DND-41 (cell line): Measurements from ENCODE around the gene NAA30.

Source experiments
- ATAC-seq: fragments of 200-7000 bp; cut with Tn5 transposase; 3 replicates; pipeline ENCODE4 v1.9.1; 2021; ENCODE audit warnings: low read depth; ENCODE audit not compliant: insufficient read depth
- DNase-seq: peaks from one replicate; pipeline ENCODE4 v3.0.0-alpha.2; 2020
- H2AFZ ChIP-seq: 2 replicates; pipeline ENCODE4 v1.6.0; 2012; ENCODE audit warnings: low read depth, low read length
- H3K27ac ChIP-seq: 2 replicates; pipeline ENCODE4 v1.5.1; 2012; ENCODE audit warnings: low read length, inconsistent platforms
- H3K27me3 ChIP-seq: fragments of 200-600 bp; sonication (generic); 2 replicates; pipeline ENCODE4 v1.6.0; 2012; ENCODE audit warnings: low read length, mild to moderate bottlenecking, inconsistent platforms; ENCODE audit not compliant: insufficient read depth, poor library complexity
- H3K36me3 ChIP-seq: 2 replicates; pipeline ENCODE4 v1.5.1; 2012; ENCODE audit warnings: low read length, inconsistent platforms; ENCODE audit not compliant: insufficient read depth
- H3K4me1 ChIP-seq: 2 replicates; pipeline ENCODE4 v1.5.1; 2012; ENCODE audit warnings: mild to moderate bottlenecking, low read length; ENCODE audit not compliant: insufficient read depth
- H3K4me2 ChIP-seq: 2 replicates; pipeline ENCODE4 v1.6.0; 2012; ENCODE audit warnings: mild to moderate bottlenecking, moderate library complexity, low read length, inconsistent platforms; ENCODE audit not compliant: insufficient read depth
- H3K4me3 ChIP-seq, 2 experiments: fragments of 200-600 bp in 1 of 2; shearing (Covaris generic) in 1 of 2; 2 replicates each; pipeline ENCODE4 v1.5.1; 2012 to 2016; ENCODE audit warnings: inconsistent platforms in 2 of 2, low read length in 2 of 2, mild to moderate bottlenecking in 2 of 2, low read depth in 1 of 2, moderate library complexity in 1 of 2
- H3K79me2 ChIP-seq: 2 replicates; pipeline ENCODE4 v1.6.0; 2012; ENCODE audit warnings: low read length, inconsistent platforms; ENCODE audit not compliant: insufficient read depth
- H3K9ac ChIP-seq: 2 replicates; pipeline ENCODE4 v1.6.0; 2012; ENCODE audit warnings: low read depth, mild to moderate bottlenecking, inconsistent platforms, low read length, moderate library complexity
- H3K9me3 ChIP-seq: 2 replicates; pipeline ENCODE4 v1.5.1; 2012; ENCODE audit warnings: low read length, moderate library complexity, mild to moderate bottlenecking, inconsistent platforms; ENCODE audit not compliant: insufficient read depth, severe bottlenecking
- H4K20me1 ChIP-seq: 2 replicates; pipeline ENCODE4 v1.6.0; 2012; ENCODE audit warnings: low read length; ENCODE audit not compliant: insufficient read depth
- EZH2 ChIP-seq: IDR thresholded peaks from 3 replicates; pipeline ENCODE4 v1.6.1; 2012; ENCODE audit warnings: borderline replicate concordance, low read depth, mild to moderate bottlenecking, moderate library complexity, low read length, inconsistent platforms; ENCODE audit not compliant: severe bottlenecking
- TF ChIP-seq, protein P1 (sequence below): IDR thresholded peaks from 2 replicates; pipeline ENCODE4 v1.5.1; 2012; ENCODE audit warnings: borderline replicate concordance, low read length, moderate library complexity, mild to moderate bottlenecking; ENCODE audit not compliant: poor library complexity, severe bottlenecking; ENCODE audit errors: extremely low read depth

NAA30 gene

DNA sequence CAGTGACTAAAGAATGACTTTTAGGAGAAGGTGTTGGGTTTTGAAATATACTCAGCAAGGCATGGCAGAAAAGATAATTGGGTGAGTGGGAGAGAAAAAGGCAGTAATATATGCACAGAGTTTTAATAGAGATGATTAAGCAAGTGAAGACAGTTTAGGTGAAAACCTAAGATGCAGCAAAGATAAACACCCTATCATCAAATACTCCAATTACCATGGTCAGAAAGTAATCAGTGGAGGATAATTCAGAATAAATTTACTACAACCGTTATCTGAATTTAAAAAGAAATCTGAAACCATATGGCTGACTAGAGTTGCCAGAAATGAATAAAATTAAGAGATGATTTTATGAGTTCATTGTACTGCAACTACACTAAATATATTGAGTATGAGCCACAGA is 26.8 kb downstream of the NAA30 start:
- Histone ChIP-seq H3K36me3 (no peaks in the 10 kb centered on the region), H3K4me2 (no peak overlapping the region), H3K4me3 (no peak overlapping the region), H2AFZ (no peak overlapping the region), H3K9me3 (no peaks in the 10 kb centered on the region), H3K9ac (no peak overlapping the region), H3K79me2 (no peaks in the 10 kb centered on the region), H4K20me1 (no peaks in the 10 kb centered on the region), H3K27me3 (no peaks in the 10 kb centered on the region), H3K4me1 (no peaks in the 10 kb centered on the region), H3K27ac (no peak overlapping the region)
- no peak for DNase-seq
- no peak for TF ChIP-seq EZH2
- TF ChIP-seq, protein P1, sequence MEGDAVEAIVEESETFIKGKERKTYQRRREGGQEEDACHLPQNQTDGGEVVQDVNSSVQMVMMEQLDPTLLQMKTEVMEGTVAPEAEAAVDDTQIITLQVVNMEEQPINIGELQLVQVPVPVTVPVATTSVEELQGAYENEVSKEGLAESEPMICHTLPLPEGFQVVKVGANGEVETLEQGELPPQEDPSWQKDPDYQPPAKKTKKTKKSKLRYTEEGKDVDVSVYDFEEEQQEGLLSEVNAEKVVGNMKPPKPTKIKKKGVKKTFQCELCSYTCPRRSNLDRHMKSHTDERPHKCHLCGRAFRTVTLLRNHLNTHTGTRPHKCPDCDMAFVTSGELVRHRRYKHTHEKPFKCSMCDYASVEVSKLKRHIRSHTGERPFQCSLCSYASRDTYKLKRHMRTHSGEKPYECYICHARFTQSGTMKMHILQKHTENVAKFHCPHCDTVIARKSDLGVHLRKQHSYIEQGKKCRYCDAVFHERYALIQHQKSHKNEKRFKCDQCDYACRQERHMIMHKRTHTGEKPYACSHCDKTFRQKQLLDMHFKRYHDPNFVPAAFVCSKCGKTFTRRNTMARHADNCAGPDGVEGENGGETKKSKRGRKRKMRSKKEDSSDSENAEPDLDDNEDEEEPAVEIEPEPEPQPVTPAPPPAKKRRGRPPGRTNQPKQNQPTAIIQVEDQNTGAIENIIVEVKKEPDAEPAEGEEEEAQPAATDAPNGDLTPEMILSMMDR: no peak
- no peak for ATAC-seq

DNA sequence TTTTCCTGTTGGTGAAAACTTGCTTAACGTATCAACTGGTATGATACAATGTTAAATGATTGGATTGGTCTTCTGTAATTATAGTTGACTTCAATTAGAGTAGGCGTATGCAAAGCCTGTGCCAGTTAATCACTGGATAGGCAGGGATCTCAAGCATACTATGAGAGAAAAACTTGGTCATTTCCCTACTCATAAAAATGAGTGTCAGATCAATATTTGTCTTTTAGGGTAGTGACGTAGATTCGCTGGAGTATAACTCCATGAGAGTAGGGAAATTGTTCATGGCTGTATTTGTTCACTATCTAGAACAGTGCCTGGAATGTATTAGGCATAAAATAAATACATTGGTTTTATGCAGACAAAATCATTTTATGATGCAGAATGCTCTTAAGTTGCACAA is 28.6 kb downstream of the NAA30 start:
- Histone ChIP-seq H3K9ac (no peak overlapping the region), H3K27me3 (no peaks in the 10 kb centered on the region), H3K4me2 (no peak overlapping the region), H3K4me3 (no peak overlapping the region), H3K79me2 (no peaks in the 10 kb centered on the region), H4K20me1 (no peaks in the 10 kb centered on the region), H2AFZ (no peak overlapping the region), H3K4me1 (no peaks in the 10 kb centered on the region), H3K27ac (no peak overlapping the region), H3K36me3 (no peaks in the 10 kb centered on the region), H3K9me3 (no peaks in the 10 kb centered on the region)
- DNase-seq (no peak), ATAC-seq (no peak)
- TF ChIP-seq EZH2: no peak
- TF ChIP-seq, protein P1: no peak

DNA sequence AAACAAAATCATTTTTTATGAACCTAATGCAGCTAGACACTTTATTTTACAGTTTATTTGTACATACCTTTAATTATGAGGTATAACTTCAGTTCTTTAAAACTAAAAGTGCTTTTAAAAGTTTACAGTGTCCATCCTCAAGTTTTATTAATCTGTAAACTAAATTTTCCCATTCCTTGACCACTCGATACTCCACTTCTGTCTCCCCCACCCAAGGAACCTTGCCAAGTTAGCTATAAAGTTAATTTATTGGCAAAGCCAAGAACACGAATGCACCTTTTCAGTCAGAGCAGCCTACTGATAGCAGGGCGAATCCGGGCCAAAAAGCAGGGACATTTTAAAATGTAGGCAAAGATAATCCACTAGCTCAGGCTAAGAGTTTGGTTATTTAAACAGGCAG is 29.6 kb downstream of the NAA30 start:
- no peaks in the 10 kb centered on the region for H3K79me2 ChIP-seq
- DNase-seq: no peak
- H4K20me1 ChIP-seq: no peaks in the 10 kb centered on the region
- no peak overlapping the region for H2AFZ ChIP-seq
- no peak overlapping the region for H3K4me2 ChIP-seq
- TF ChIP-seq, protein P1: no peak
- no peak overlapping the region for H3K9ac ChIP-seq
- no peaks in the 10 kb centered on the region for H3K27me3 ChIP-seq
- no peak overlapping the region for H3K27ac ChIP-seq
- H3K4me3 ChIP-seq: no peak overlapping the region
- no peak for ATAC-seq
- no peaks in the 10 kb centered on the region for H3K4me1 ChIP-seq
- no peaks in the 10 kb centered on the region for H3K36me3 ChIP-seq
- H3K9me3 ChIP-seq: no peaks in the 10 kb centered on the region

DNA sequence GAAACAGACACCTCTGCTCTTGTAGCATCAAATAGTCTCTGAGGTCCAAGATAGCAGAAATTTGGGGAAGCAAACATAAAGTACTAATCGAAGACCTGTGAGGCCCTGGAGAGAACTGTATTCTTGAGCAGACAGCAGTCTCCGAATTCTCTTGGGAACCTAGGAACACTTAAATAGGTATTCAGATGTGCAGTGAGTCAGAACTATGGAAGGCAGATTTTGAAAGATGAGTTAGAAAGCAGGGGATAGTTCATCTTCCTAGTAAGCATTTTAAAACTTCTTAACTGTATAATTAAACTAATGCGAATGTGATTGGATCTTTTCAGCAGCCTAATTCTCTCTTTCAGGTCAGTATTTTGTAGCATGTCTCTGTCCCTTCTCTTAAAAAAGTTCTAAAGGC is 30.6 kb downstream of the NAA30 start:
- H3K9me3 ChIP-seq: no peaks in the 10 kb centered on the region
- H3K27me3 ChIP-seq: no peaks in the 10 kb centered on the region
- no peak overlapping the region for H2AFZ ChIP-seq
- no peaks in the 10 kb centered on the region for H3K79me2 ChIP-seq
- DNase-seq (no peak), ATAC-seq (no peak)
- TF ChIP-seq, protein P1: no peak
- TF ChIP-seq EZH2: no peak
- H3K9ac ChIP-seq: no peak overlapping the region
- no peaks in the 10 kb centered on the region for H3K4me1 ChIP-seq
- no peaks in the 10 kb centered on the region for H3K36me3 ChIP-seq
- H3K4me3 ChIP-seq: no peak overlapping the region
- no peaks in the 10 kb centered on the region for H4K20me1 ChIP-seq
- no peak overlapping the region for H3K27ac ChIP-seq
- H3K4me2 ChIP-seq: no peak overlapping the region
